K562 (cell line): ENCODE data around the gene LTBR. TPM values are rescaled to one million over a fixed set of nuclear protein-coding genes. Genes with fewer than 3 reads are reported as not detected.

Experiments
- ATAC-seq: fragments of 200-7000 bp; cut with Tn5 transposase; 3 replicates; pipeline ENCODE4 v1.9.1; 2020; ENCODE audit warnings: moderate library complexity
- BruUV-seq: library from RNA; stranded (reverse); fragments of 400-500 nt; replicated peaks from 2 replicates; lab custom pipeline; 2021; lab: Mats Ljungman, UMichigan
- CTCF ChIA-PET: fragments of 300-600 bp; formaldehyde crosslinking; extraction: SDS; loops from one replicate; lab custom pipeline; 2021; ENCODE audit warnings: low intra/inter-chr PET ratio; lab: Yijun Ruan, JAX
- POLR2A ChIA-PET: fragments of 300-600, 350-650 bp; sonication (Branson Sonifier 250); formaldehyde crosslinking; extraction: SDS; loops from one replicate; lab custom pipeline; 2021; ENCODE audit warnings: antibody characterized with exemption, inconsistent platforms; lab: Yijun Ruan, JAX
- DNase-seq, 4 experiments: peaks; one replicate each; pipeline versions ENCODE4 v3.0.0 to v3.0.0-alpha.2; 2011 to 2018; ENCODE audit warnings: low spot score in 3 of 4, mixed read lengths in 3 of 4; ENCODE audit errors: extremely low read depth in 1 of 4
- FAIRE-seq: peaks from 2 replicates; lab custom pipeline; 2011; peaks lifted over from hg19 to GRCh38; lab: Jason Lieb, UNC
- H2AFZ ChIP-seq: 2 replicates; pipeline ENCODE4 v1.6.0; 2011; ENCODE audit warnings: low read depth, low read length, control low read depth, inconsistent platforms
- H3K27ac ChIP-seq: fragments of 200-600 bp; 3 replicates; pipeline ENCODE4 v1.8.0; 2011; ENCODE audit warnings: low read depth, mild to moderate bottlenecking, control low read depth, inconsistent platforms, low read length, moderate library complexity, mixed read lengths; ENCODE audit errors: extremely low read depth
- H3K27me3 ChIP-seq, 2 experiments: fragments of 300-600 bp in 1 of 2; 2 replicates in 1 of 2; 3 replicates in 1 of 2; pipeline versions ENCODE4 v1.6.0 to v1.8.0; 2011; ENCODE audit warnings: inconsistent platforms in 2 of 2, low read length in 2 of 2, mild to moderate bottlenecking in 1 of 2, mixed read lengths in 1 of 2, moderate library complexity in 1 of 2; ENCODE audit not compliant: control insufficient read depth in 2 of 2, insufficient read depth in 2 of 2
- H3K36me3 ChIP-seq: fragments of 300-600 bp; 3 replicates; pipeline ENCODE4 v1.8.0; 2011; ENCODE audit warnings: mild to moderate bottlenecking, low read length, inconsistent platforms; ENCODE audit not compliant: control insufficient read depth, insufficient read depth
- H3K4me1 ChIP-seq, 2 experiments: fragments of 200-600 bp in 1 of 2; replicated peaks in 1 of 2; 2 replicates in 1 of 2; 3 replicates in 1 of 2; pipeline versions ENCODE4 v1.5.1 to v1.8.0; 2011; ENCODE audit warnings: inconsistent platforms in 2 of 2, low read length in 2 of 2, mild to moderate bottlenecking in 1 of 2, mixed read lengths in 1 of 2, moderate library complexity in 1 of 2; ENCODE audit not compliant: control insufficient read depth in 2 of 2, insufficient read depth in 2 of 2
- H3K4me2 ChIP-seq: 2 replicates; pipeline ENCODE4 v1.6.1; 2011; ENCODE audit warnings: low read length, control low read depth, inconsistent platforms, mixed read lengths; ENCODE audit not compliant: insufficient read depth
- H3K4me3 ChIP-seq: fragments of 200-600 bp; sonication (generic), shearing (Covaris generic); 2 replicates; pipeline ENCODE4 v1.5.1; 2016; ENCODE audit warnings: control low read depth, inconsistent platforms
- H3K79me2 ChIP-seq: fragments of 200-600 bp; 3 replicates; pipeline ENCODE4 v1.8.0; 2011; ENCODE audit warnings: low read length, inconsistent platforms; ENCODE audit not compliant: control insufficient read depth, insufficient read depth
- H3K9ac ChIP-seq, 2 experiments: 2 replicates each; pipeline versions ENCODE4 v1.6.0 to v1.6.1; 2011; ENCODE audit warnings: low read depth in 2 of 2, low read length in 2 of 2, control low read depth in 1 of 2, inconsistent platforms in 1 of 2, mild to moderate bottlenecking in 1 of 2, mixed read lengths in 1 of 2; ENCODE audit not compliant: insufficient read depth in 1 of 2
- H3K9me1 ChIP-seq: one replicate; pipeline ENCODE4 v1.6.0; 2011; ENCODE audit warnings: inconsistent platforms, mild to moderate bottlenecking, low read length, moderate library complexity; ENCODE audit not compliant: control insufficient read depth, insufficient read depth
- H3K9me3 ChIP-seq: replicated peaks from 2 replicates; pipeline ENCODE4 v1.5.1; 2011; ENCODE audit warnings: low read depth, low read length, inconsistent platforms; ENCODE audit not compliant: control insufficient read depth, insufficient read depth
- H4K20me1 ChIP-seq: replicated peaks from 2 replicates; pipeline ENCODE4 v1.6.1; 2011; ENCODE audit warnings: low read length, inconsistent platforms, mixed read lengths; ENCODE audit not compliant: control insufficient read depth, insufficient read depth
- ETS1 ChIP-seq: conservative IDR thresholded peaks from 2 replicates; pipeline ENCODE4 v1.6.1; 2011; ENCODE audit warnings: low read depth, mild to moderate bottlenecking, low read length; ENCODE audit not compliant: control insufficient read depth
- NFIX ChIP-seq: fragments of 250-450 bp; sonication (Bioruptor Pico); IDR thresholded peaks from 2 replicates; pipeline ENCODE4 v1.4.0; 2020; ENCODE audit warnings: low read depth, mild to moderate bottlenecking, moderate library complexity
- POLR3G ChIP-seq: IDR thresholded peaks from 2 replicates; pipeline ENCODE4 v1.6.1; 2011; ENCODE audit not compliant: insufficient read length, insufficient replicate concordance; ENCODE audit errors: extremely low read depth
- WGBS: fragments of 100-300 bp; shearing (Covaris generic); methylation state at CpG from one replicate; pipeline ENCODE4 v1.1.6; 2016; ENCODE audit warnings: low coverage, mixed read lengths; ENCODE audit not compliant: insufficient coverage; ENCODE audit errors: missing lambda C conversion rate; 5-methylcytosine and 5-hydroxymethylcytosine counted together
- in situ Hi-C: fragments of 300-500 bp; cut with MboI; formaldehyde crosslinking; loops from 4 replicates; pipeline ENCODE4 v1.15.0; 2018; ENCODE audit warnings: inconsistent platforms, mixed read lengths
- intact Hi-C: fragments of 100-400 bp; cut with micrococcal nuclease; formaldehyde crosslinking; loops from 2 replicates; pipeline ENCODE4 v1.14.2; 2022
- polyA plus RNA-seq, 8 experiments: library from polyadenylated mRNA; depleted of rRNA in 4 of 8; stranded (reverse) in 5 of 8; unstranded in 3 of 8; fragments of >200 nt; fragmentation: Nextera tagmentation in 2 of 8; fragmentation: Illumina TruSeq in 1 of 8; extraction: Ambion mirVana in 2 of 8; extraction: Trizol in 1 of 8; gene quantifications; 2 replicates each; pipeline versions ENCODE4 v1.2.1 to v1.2.3, GENCODE V29; 2011 to 2014; ENCODE audit warnings: inconsistent platforms in 1 of 8, missing spikeins in 1 of 8
- total RNA-seq, 7 experiments: library from RNA; depleted of rRNA in 6 of 7; stranded (reverse); fragments of >200 nt in 6 of 7; fragmentation: Illumina TruSeq in 2 of 7; extraction: Trizol in 2 of 7; gene quantifications; 2 replicates each; pipeline versions ENCODE4 v1.2.1 to v1.2.3, GENCODE V29; 2011 to 2021; ENCODE audit warnings: low replicate concordance in 1 of 7
- TF ChIP-seq, protein P1 (sequence below): sonication (generic); formaldehyde crosslinking; IDR thresholded peaks from 2 replicates; pipeline ENCODE4 v1.8.1; 2023; ENCODE audit warnings: mild to moderate bottlenecking, missing genetic modification reagents

The LTBR gene
- total and polyA plus RNA-seq, 9 of the 15 experiments (the other 6 are each of a cell fraction or from before 2014, with no cell fraction given) = 0.96 to 69.0 (median 35.3) TPM

GRCh38 chr12:6358881-6359280 lies 25.1 kb upstream of the LTBR start:
- CTCF ChIA-PET = no interaction called here
- DNase-seq (no peak), ATAC-seq (no peak), FAIRE-seq (no peak)
- H3K9me1 ChIP-seq = no peaks in the 10 kb centered on the region
- POLR2A ChIA-PET = no interaction called here
- H3K27ac ChIP-seq = no peak overlapping the region
- no peaks in the 10 kb centered on the region for H3K9me3 ChIP-seq
- H3K4me1 ChIP-seq = peaks cover 0 to 11% of the 10 kb centered on the region in 2 experiments; a peak in 3 of 5 replicates
- intact Hi-C loops = no loop called here
- no peak overlapping the region for H2AFZ ChIP-seq
- H3K79me2 ChIP-seq = no peaks in the 10 kb centered on the region
- no peak overlapping the region for H3K4me3 ChIP-seq
- H3K27me3 ChIP-seq = peaks cover 0 to 13% of the 10 kb centered on the region in 2 experiments; a peak in 2 of 5 replicates
- no peak overlapping the region for H3K9ac ChIP-seq
- BruUV-seq = no TSS peak
- no peaks in the 10 kb centered on the region for H3K36me3 ChIP-seq
- H3K4me2 ChIP-seq = no peak overlapping the region
- TF ChIP-seq POLR3G (no peak), ETS1 (no peak), NFIX (no peak)
- TF ChIP-seq, protein P1, sequence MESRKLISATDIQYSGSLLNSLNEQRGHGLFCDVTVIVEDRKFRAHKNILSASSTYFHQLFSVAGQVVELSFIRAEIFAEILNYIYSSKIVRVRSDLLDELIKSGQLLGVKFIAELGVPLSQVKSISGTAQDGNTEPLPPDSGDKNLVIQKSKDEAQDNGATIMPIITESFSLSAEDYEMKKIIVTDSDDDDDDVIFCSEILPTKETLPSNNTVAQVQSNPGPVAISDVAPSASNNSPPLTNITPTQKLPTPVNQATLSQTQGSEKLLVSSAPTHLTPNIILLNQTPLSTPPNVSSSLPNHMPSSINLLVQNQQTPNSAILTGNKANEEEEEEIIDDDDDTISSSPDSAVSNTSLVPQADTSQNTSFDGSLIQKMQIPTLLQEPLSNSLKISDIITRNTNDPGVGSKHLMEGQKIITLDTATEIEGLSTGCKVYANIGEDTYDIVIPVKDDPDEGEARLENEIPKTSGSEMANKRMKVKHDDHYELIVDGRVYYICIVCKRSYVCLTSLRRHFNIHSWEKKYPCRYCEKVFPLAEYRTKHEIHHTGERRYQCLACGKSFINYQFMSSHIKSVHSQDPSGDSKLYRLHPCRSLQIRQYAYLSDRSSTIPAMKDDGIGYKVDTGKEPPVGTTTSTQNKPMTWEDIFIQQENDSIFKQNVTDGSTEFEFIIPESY (CRISPR knock-in tag) = no peak
- 0% methylated on average over 1 of the region's 1 CpG for WGBS
- H4K20me1 ChIP-seq = 0 out of 2 replicates have a peak, but pooled peaks cover 6% of the 10 kb centered on the region
- in situ Hi-C loops = no loop called here
